ENCODE data around the gene LRRN3.

GRCh38 chr7:111047595-111047994 lies 43.3 kb upstream of the LRRN3 start:
- TF ChIP-seq EZH2phosphoT487 (IDR thresholded peaks at IDR 0.05; ENCODE audit: insufficient read depth, low read depth) = no peak
- no peak for TF ChIP-seq EZH2 (IDR thresholded peaks at IDR 0.05; ENCODE audit: insufficient read depth, poor library complexity, severe bottlenecking)

Data from GM23248 (cell line).